ENCODE data around the gene WRAP73. TPM values are rescaled to one million over a fixed set of nuclear protein-coding genes. Genes with fewer than 3 reads are reported as not detected.

The WRAP73 gene
- polyA plus RNA-seq, 4 donors, result 16.2 to 36.9 (median 29.3) TPM

DNA sequence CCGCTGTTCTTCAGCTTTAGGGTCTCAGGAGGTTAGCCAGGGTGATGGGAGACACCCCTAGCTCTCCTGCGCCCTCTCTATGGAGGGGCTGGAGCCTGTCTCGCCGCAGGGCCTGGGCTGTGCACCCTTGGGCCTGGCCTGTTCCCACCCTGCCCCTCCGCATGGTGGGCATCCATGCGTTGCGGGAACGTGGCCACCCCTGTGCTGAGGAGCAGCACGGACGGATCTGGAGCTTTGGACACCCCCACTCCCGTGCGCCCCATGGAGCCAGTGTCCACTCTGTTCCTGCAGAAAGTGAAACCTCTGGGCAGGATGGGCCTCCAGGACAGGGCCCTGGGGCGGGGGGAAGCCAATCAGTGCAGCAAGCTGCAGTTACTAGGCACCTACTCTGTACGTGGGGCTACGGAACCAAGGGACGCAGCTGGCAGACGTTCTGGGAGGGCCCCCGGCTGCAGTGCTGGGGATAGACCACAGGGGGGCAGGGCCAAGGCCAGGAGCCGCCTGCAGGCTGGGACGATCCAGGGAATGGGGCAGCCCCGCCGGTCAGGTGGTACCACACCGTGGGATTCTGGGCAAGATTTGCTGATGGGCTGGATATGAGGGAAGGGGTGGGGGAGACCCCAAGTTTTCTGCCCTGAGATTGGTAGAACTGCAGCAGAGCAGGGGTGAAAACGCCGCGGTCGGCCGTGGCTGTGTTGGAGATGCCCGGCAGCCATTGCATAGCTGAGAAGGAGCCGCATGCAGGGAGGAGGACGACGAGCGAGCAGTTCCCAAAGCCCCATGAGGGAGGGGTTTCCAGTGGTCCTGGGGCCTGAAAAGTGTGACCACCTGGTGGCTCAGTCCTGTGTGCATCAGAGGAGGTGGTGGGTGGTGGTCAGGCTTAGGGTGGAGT lies 45.7 kb upstream of the WRAP73 start:
- 39 to 43% (median 41%) methylated on average over 32 to 33 of the region's 33 CpGs for WGBS, 3 donors
- FAIRE-seq (no peak), DNase-seq (peak; percentile 26 to 51)
- no peaks in the 10 kb centered on the region for H3K4me1 ChIP-seq (ENCODE audit: control insufficient read depth in 3 of 3, insufficient read depth in 2 of 3, low read depth in 1 of 3, low read length in 2 of 3)
- H3K4me3 ChIP-seq (ENCODE audit: low read depth in 1 of 3, low read length in 3 of 3), result no peak overlapping the region
- no peaks in the 10 kb centered on the region for H3K36me3 ChIP-seq (ENCODE audit: control insufficient read depth in 3 of 3, insufficient read depth in 2 of 3, low read depth in 1 of 3, low read length in 3 of 3)
- no peaks in the 10 kb centered on the region for H3K9me3 ChIP-seq (ENCODE audit: control insufficient read depth in 2 of 2, insufficient read depth in 1 of 2, low read depth in 1 of 2, low read length in 1 of 2)
- H3K27ac ChIP-seq (ENCODE audit: low read depth in 1 of 3, low read length in 2 of 3), result no peak overlapping the region
- peaks cover 0 to 21% (median 2%) of the 10 kb centered on the region in 3 donors for H3K27me3 ChIP-seq (ENCODE audit: control insufficient read depth in 3 of 3, insufficient read depth in 3 of 3, low read length in 3 of 3)

DNA sequence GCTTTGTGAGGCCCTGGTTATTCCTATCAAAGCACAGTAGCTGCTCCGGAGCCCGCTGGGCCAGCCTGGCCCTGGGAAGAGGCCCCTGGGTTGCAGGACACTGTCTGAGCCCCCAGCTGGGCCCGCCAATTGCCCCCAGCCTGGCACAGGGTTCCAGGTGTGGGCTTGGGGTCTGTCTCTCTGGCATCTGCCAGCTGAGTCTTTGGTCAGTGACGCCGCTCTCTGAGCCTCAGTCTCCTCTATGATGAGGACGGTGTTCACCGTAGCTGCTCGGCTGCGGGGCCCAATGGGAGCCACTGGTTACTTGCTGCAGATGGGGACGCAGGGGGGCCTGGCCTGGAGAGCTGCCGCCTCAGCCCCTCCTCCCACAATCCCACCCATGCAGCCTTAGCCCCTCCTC lies 43.4 kb upstream of the WRAP73 start:
- Histone ChIP-seq H3K9me3 (ENCODE audit: control insufficient read depth in 2 of 2, insufficient read depth in 1 of 2, low read depth in 1 of 2, low read length in 1 of 2) (no peaks in the 10 kb centered on the region), H3K27me3 (ENCODE audit: control insufficient read depth in 3 of 3, insufficient read depth in 3 of 3, low read length in 3 of 3) (peaks cover 0 to 10% (median 2%) of the 10 kb centered on the region in 3 donors), H3K4me3 (ENCODE audit: low read depth in 1 of 3, low read length in 3 of 3) (no peak overlapping the region), H3K36me3 (ENCODE audit: control insufficient read depth in 3 of 3, insufficient read depth in 2 of 3, low read depth in 1 of 3, low read length in 3 of 3) (no peaks in the 10 kb centered on the region), H3K27ac (ENCODE audit: low read depth in 1 of 3, low read length in 2 of 3) (no peak overlapping the region), H3K4me1 (ENCODE audit: control insufficient read depth in 3 of 3, insufficient read depth in 2 of 3, low read depth in 1 of 3, low read length in 2 of 3) (no peaks in the 10 kb centered on the region)
- WGBS, 3 donors, result 79 to 92% (median 91%) methylated on average over 11 of the region's 11 CpGs
- no peak for FAIRE-seq
- DNase-seq, result no peak

DNA sequence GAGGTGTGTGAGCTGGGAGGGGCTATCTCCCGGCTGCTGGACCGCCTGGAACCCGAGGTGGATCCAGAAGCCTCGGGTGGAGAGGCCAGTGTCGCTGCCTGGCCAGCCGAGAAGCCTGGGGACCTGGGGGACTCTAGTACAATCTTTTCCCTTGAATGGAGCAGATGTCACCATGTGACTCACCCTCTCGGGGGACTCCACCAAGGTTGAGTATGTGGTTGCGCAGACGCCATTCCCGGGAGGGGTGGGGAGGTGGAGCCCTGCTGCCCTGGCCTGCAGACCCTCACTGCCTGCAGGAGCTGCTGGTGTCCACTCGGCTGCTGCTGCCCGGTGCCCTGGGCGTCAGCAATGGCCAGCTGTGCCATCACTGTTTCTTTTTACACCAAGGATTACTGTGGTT lies 42.7 kb upstream of the WRAP73 start:
- DNase-seq (no peak), FAIRE-seq (no peak)
- 66 to 78% (median 66%) methylated on average over 13 of the region's 13 CpGs for WGBS, 3 donors
- Histone ChIP-seq H3K4me3 (ENCODE audit: low read depth in 1 of 3, low read length in 3 of 3) (no peak overlapping the region), H3K4me1 (ENCODE audit: control insufficient read depth in 3 of 3, insufficient read depth in 2 of 3, low read depth in 1 of 3, low read length in 2 of 3) (no peaks in the 10 kb centered on the region), H3K9me3 (ENCODE audit: control insufficient read depth in 2 of 2, insufficient read depth in 1 of 2, low read depth in 1 of 2, low read length in 1 of 2) (no peaks in the 10 kb centered on the region), H3K36me3 (ENCODE audit: control insufficient read depth in 3 of 3, insufficient read depth in 2 of 3, low read depth in 1 of 3, low read length in 3 of 3) (no peaks in the 10 kb centered on the region), H3K27ac (ENCODE audit: low read depth in 1 of 3, low read length in 2 of 3) (no peak overlapping the region), H3K27me3 (ENCODE audit: control insufficient read depth in 3 of 3, insufficient read depth in 3 of 3, low read length in 3 of 3) (peaks cover 0 to 5% (median 2%) of the 10 kb centered on the region in 3 donors)

DNA sequence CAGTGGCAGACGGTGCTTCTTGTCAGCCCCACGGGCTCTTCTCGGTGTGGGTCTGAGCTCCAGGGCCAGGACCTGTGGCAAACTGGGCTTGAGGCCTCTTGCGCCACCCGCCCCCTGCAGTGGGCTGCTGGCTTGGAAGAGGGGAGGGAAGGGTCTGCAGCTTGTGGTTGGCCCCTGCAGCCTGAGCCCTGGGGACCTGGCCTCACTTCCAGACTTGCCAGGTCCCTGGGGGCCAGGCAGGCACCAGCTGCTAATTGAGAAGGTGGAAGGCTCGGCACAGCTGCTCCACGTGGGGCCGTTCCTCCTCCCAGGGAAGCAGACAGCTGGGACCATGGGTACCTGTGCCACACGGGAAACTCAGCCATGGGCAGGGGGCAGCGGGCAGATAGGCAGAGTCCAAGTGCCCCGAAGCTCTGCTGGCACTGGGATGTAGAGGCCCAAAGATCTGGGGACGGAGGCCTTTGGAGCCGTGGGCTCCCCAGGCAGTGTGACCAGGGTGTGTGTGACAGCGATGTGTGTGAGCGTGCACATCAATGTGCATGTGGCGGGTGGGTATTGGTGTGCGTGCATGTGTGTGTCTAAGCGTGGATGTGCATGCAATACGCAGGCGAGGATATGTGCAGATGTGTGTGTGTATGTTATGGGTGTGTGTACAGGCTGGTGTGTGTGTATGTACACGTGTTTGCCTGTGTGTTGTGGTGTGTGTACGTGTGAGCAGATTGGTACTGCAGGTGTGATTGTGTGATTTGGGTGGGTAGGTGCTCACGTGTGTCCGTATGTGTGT lies 41.7 kb upstream of the WRAP73 start:
- Histone ChIP-seq H3K27ac (ENCODE audit: low read depth in 1 of 3, low read length in 2 of 3) (no peak overlapping the region), H3K4me1 (ENCODE audit: control insufficient read depth in 3 of 3, insufficient read depth in 2 of 3, low read depth in 1 of 3, low read length in 2 of 3) (no peaks in the 10 kb centered on the region), H3K27me3 (ENCODE audit: control insufficient read depth in 3 of 3, insufficient read depth in 3 of 3, low read length in 3 of 3) (peaks cover 0 to 4% (median 2%) of the 10 kb centered on the region in 3 donors), H3K36me3 (ENCODE audit: control insufficient read depth in 3 of 3, insufficient read depth in 2 of 3, low read depth in 1 of 3, low read length in 3 of 3) (no peaks in the 10 kb centered on the region), H3K4me3 (ENCODE audit: low read depth in 1 of 3, low read length in 3 of 3) (no peak overlapping the region), H3K9me3 (ENCODE audit: control insufficient read depth in 2 of 2, insufficient read depth in 1 of 2, low read depth in 1 of 2, low read length in 1 of 2) (no peaks in the 10 kb centered on the region)
- FAIRE-seq (no peak), DNase-seq (no peak)
- 73 to 81% (median 77%) methylated on average over 24 of the region's 24 CpGs for WGBS, 3 donors

DNA sequence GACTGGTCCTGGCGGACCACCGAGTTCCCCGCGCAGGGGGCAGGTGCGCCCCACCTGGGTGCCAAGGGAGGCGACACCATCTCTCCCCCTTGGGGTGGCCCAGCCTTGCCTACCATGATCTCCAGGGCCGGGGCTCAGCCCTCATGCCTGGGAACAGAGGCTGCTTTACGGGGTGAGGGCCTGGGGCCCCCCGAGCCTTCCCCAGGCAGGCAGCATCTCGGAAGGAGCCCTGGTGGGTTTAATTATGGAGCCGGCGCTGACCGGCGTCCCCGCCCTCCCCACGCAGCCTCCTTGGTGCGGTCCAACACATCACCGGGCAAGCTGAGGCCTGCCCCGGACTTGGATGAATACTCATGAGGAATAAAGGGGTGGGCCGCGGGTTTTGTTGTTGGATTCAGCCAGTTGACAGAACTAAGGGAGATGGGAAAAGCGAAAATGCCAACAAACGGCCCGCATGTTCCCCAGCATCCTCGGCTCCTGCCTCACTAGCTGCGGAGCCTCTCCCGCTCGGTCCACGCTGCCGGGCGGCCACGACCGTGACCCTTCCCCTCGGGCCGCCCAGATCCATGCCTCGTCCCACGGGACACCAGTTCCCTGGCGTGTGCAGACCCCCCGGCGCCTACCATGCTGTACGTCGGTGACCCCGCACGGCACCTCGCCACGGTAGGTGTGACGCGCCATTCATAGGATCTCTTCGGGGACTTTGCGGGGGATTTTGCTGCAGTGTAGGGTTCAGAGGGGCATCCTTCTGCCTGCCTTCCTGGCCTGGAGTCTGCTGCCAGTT lies 40.6 kb upstream of the WRAP73 start:
- Histone ChIP-seq H3K27ac (ENCODE audit: low read depth in 1 of 3, low read length in 2 of 3) (no peak overlapping the region), H3K4me3 (ENCODE audit: low read depth in 1 of 3, low read length in 3 of 3) (no peak overlapping the region), H3K27me3 (ENCODE audit: control insufficient read depth in 3 of 3, insufficient read depth in 3 of 3, low read length in 3 of 3) (peaks cover 0 to 2% (median 0%) of the 10 kb centered on the region in 3 donors), H3K4me1 (ENCODE audit: control insufficient read depth in 3 of 3, insufficient read depth in 2 of 3, low read depth in 1 of 3, low read length in 2 of 3) (no peaks in the 10 kb centered on the region), H3K9me3 (ENCODE audit: control insufficient read depth in 2 of 2, insufficient read depth in 1 of 2, low read depth in 1 of 2, low read length in 1 of 2) (no peaks in the 10 kb centered on the region), H3K36me3 (ENCODE audit: control insufficient read depth in 3 of 3, insufficient read depth in 2 of 3, low read depth in 1 of 3, low read length in 3 of 3) (no peaks in the 10 kb centered on the region)
- FAIRE-seq (no peak), DNase-seq (no peak)
- 93 to 94% (median 94%) methylated on average over 49 to 50 of the region's 50 CpGs for WGBS, 3 donors

DNA sequence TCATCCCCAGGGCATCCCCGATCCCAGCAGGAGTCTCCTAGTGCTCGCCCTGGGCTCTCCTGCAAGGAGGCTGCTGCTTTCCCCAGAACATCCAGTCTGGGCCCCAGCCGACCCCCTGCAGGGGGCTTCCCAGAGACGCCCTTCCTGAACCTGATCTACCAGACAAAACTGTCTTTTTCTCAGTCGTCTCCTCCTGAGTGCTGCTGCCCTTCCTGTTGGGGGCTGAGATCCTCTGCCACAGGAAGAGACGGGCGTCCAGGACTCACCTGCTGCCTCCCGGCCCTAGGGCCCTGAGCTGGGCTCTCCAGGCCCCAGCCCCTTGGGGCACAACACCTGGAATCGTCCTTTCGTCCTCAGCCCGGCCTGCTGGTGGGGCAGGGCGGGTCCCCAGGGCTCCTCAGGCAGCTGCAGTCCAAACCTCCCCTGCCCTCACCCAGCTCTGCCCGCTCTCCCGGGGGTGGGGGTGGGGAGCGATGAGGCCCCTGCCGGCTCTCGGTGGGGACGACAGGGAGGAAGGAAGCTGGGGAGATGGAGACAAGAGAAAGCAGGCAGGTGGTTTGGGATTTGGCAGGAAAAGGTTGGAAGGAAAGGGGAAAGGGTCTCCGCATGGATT lies 39.3 kb upstream of the WRAP73 start:
- no peaks in the 10 kb centered on the region for H3K4me1 ChIP-seq (ENCODE audit: control insufficient read depth in 3 of 3, insufficient read depth in 2 of 3, low read depth in 1 of 3, low read length in 2 of 3)
- H3K4me3 ChIP-seq (ENCODE audit: low read depth in 1 of 3, low read length in 3 of 3), result no peak overlapping the region
- no peaks in the 10 kb centered on the region for H3K27me3 ChIP-seq (ENCODE audit: control insufficient read depth in 3 of 3, insufficient read depth in 3 of 3, low read length in 3 of 3)
- no peak for DNase-seq
- no peak overlapping the region for H3K27ac ChIP-seq (ENCODE audit: low read depth in 1 of 3, low read length in 2 of 3)
- H3K9me3 ChIP-seq (ENCODE audit: control insufficient read depth in 2 of 2, insufficient read depth in 1 of 2, low read depth in 1 of 2, low read length in 1 of 2), result no peaks in the 10 kb centered on the region
- 28 to 42% (median 42%) methylated on average over 17 to 19 of the region's 19 CpGs for WGBS, 3 donors
- FAIRE-seq, result no peak
- no peaks in the 10 kb centered on the region for H3K36me3 ChIP-seq (ENCODE audit: control insufficient read depth in 3 of 3, insufficient read depth in 2 of 3, low read depth in 1 of 3, low read length in 3 of 3)

DNA sequence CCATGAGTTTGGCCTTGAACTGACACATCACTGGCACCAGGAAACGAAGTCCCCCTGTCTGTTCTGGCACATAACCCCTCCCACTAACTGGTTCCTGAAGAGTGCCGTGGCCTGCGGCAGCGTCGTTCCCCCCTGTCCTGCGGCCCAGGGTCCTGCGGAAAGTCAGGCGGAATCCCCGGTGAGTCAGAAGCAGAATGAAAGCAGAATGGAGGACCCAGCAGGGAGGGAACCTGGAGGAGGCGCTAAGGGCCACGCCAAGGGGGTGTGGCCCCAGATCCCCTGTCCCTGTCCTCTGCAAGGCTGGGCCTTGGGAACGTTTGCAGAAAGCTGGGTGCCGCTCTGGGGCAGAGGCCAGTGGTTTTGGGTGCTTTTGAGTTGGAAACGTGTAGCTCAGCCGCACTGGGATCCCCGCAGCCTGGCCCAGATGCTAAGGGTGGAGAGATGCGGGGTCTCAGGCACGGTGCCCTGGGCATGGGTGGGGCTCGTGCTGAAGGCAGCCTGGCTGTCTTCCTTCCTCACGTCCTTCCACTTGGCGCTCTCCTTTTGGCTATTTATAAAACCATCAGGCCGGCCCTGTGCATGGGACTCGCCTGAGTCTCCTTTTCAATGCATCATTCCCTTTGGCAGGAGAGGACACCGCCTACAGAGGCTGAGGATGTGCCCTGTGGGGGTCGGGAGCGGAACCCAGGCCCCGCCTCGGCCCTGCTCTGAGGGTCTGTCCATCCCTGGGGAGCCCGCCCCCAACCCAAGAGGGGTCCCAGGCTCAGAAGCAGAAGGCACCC lies 38.6 kb upstream of the WRAP73 start:
- FAIRE-seq, result no peak
- WGBS, 3 donors, result 60 to 62% (median 61%) methylated on average over 28 to 29 of the region's 29 CpGs

More for the DNA sequence above, 38.6 kb upstream of the WRAP73 start:
- H3K27ac ChIP-seq (ENCODE audit: low read depth in 1 of 3, low read length in 2 of 3), result no peak overlapping the region
- no peaks in the 10 kb centered on the region for H3K27me3 ChIP-seq (ENCODE audit: control insufficient read depth in 3 of 3, insufficient read depth in 3 of 3, low read length in 3 of 3)
- H3K4me3 ChIP-seq (ENCODE audit: low read depth in 1 of 3, low read length in 3 of 3), result no peak overlapping the region
- H3K9me3 ChIP-seq (ENCODE audit: control insufficient read depth in 2 of 2, insufficient read depth in 1 of 2, low read depth in 1 of 2, low read length in 1 of 2), result no peaks in the 10 kb centered on the region
- no peaks in the 10 kb centered on the region for H3K36me3 ChIP-seq (ENCODE audit: control insufficient read depth in 3 of 3, insufficient read depth in 2 of 3, low read depth in 1 of 3, low read length in 3 of 3)
- no peak for DNase-seq
- peaks cover 0 to 3% (median 0%) of the 10 kb centered on the region in 3 donors for H3K4me1 ChIP-seq (ENCODE audit: control insufficient read depth in 3 of 3, insufficient read depth in 2 of 3, low read depth in 1 of 3, low read length in 2 of 3)
